Measurements from ENCODE around the gene CRYBA4.

DNA sequence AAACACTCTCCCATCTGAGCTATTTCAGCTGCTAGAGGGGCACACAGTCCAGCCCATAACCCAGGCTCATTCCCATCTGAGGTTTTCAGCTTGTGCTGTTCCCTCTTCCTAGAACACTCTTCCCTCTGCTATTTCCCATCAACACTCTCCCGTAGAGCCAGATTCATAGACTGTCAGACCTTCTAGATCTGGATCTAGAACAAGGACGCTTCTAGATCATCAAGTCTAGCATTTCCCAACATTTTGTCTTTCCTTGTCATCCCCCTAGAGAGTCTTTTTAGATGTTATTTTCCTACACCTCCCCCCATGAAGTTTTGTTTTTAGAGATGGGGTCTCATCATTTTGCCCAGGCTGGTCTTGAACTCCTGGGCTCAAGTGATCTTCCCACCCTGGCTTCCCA, 13.4 kb downstream of the CRYBA4 start:
- TF ChIP-seq, protein P1, sequence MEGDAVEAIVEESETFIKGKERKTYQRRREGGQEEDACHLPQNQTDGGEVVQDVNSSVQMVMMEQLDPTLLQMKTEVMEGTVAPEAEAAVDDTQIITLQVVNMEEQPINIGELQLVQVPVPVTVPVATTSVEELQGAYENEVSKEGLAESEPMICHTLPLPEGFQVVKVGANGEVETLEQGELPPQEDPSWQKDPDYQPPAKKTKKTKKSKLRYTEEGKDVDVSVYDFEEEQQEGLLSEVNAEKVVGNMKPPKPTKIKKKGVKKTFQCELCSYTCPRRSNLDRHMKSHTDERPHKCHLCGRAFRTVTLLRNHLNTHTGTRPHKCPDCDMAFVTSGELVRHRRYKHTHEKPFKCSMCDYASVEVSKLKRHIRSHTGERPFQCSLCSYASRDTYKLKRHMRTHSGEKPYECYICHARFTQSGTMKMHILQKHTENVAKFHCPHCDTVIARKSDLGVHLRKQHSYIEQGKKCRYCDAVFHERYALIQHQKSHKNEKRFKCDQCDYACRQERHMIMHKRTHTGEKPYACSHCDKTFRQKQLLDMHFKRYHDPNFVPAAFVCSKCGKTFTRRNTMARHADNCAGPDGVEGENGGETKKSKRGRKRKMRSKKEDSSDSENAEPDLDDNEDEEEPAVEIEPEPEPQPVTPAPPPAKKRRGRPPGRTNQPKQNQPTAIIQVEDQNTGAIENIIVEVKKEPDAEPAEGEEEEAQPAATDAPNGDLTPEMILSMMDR (IDR thresholded peaks at IDR 0.05) = no peak
- no peak for TF ChIP-seq EP300 (IDR thresholded peaks at IDR 0.05)
